ENCODE data around the gene VPS25.

The VPS25 gene

DNA sequence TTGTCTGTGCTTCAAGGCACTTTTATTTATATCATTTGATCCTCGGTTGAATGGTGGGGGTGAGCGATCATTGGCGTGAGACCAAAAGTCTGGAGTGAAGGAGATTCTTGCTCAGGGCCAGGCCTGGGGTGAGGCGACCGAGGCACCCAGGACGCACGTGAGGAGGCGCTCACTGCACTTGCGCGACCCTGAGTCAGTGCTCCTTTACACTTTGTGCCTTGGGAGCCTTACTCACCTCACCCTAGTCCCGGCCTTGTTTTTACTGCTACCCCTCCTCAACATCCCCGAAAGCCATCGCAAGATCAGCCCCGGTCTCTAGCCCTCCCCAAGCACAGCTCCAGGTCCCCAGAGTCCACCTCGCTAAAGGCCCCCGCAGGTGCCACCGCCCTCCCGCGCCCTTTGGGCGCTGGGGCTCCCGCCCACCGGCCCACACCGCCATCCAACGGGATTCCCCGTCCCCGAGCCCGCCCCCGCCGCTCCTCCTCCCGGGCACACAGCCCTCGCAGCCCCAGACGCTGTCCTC, 28.9 kb upstream of the VPS25 start:
- peak overlapping the region; percentile 86 for H3K4me3 ChIP-seq (ENCODE audit: low read depth, low read length)
- no peak for DNase-seq (ENCODE audit: low read depth, low spot score)
- CTCF ChIA-PET, result interaction anchor here (0.8 to 1.7 kb wide), 6 partner anchors 9 to 166 kb away, joined by 3 to 6 read pairs (median 4); partner anchors contain the start of gene BECN1
- POLR2A ChIA-PET, result no interaction called here
- no peak for TF ChIP-seq CTCF (IDR thresholded peaks at IDR 0.05; ENCODE audit: insufficient read depth, low read length, missing control alignments)

GRCh38 chr17:42744806-42745617, 28.2 kb upstream of the VPS25 start, which contains the start of gene EZH1:
Gene EZH1 (minus strand): TSS chr17:42745040. CDS start chr17:42728941, 16,099 bp downstream.
- peak; percentile 17 for DNase-seq (ENCODE audit: low read depth, low spot score)
- CTCF ChIA-PET, result interaction anchor here (1.6 kb wide), 1 partner anchor 10 kb away, joined by 4 read pairs; no protein-coding TSS in a partner anchor
- POLR2A ChIA-PET, result no interaction called here
- TF ChIP-seq CTCF (IDR thresholded peaks at IDR 0.05; ENCODE audit: insufficient read depth, low read length, missing control alignments), result no peak
- peak within 1 kb of the TSS; percentile 86 for H3K4me3 ChIP-seq (ENCODE audit: low read depth, low read length)

- no peak for TF ChIP-seq CTCF (IDR thresholded peaks at IDR 0.05; ENCODE audit: insufficient read depth, low read length, missing control alignments)
- no peak overlapping the region for H3K4me3 ChIP-seq (ENCODE audit: low read depth, low read length)
- POLR2A ChIA-PET, result no interaction called here
- CTCF ChIA-PET, result interaction anchor here (1.3 to 4.6 kb wide), 2 partner anchors 14 to 18 kb away, joined by 3 to 35 read pairs; no protein-coding TSS in a partner anchor
- DNase-seq (ENCODE audit: low read depth, low spot score), result no peak
These were observed 24.9 kb upstream of the VPS25 start for GRCh38 chr17:42748202-42748907.

GRCh38 chr17:42748908-42749798, 24.1 kb upstream of the VPS25 start:
- ChIA-PET CTCF (interaction anchor here (1.2 to 4.6 kb wide), 3 partner anchors 11 to 17 kb away, joined by 3 to 35 read pairs (median 5); no protein-coding TSS in a partner anchor), POLR2A (no interaction called here)
- DNase-seq (ENCODE audit: low read depth, low spot score), result no peak
- no peak overlapping the region for H3K4me3 ChIP-seq (ENCODE audit: low read depth, low read length)
- TF ChIP-seq CTCF (IDR thresholded peaks at IDR 0.05; ENCODE audit: insufficient read depth, low read length, missing control alignments), result no peak

DNA sequence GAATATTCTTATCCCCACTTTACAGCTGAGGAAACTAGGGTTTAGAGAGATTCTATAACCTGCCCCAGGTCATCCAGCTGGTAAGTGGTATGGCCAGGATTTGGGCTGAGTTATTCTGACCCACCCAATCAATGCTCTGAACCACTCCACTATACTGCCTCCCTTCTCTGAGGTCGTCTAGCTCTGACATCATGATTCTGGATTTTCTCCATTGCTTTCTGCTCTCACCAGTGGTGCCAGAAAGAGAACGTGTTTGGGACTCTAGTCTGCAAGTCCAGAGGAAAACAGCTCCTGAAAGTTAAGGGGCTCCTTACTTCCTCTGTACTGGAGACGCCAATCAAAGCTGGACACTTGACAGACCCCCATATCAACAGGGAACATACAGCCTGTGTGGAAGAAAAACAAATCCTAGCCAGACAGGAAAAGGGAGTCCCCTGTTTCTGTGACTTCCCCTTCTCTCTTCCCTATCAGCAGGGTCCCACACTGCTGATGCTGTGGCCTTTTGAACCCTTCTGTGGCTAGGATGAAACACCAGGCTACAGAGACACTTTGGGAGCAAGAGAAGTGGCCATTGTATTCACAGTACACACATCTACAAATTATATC, 22.4 kb upstream of the VPS25 start:
- ChIA-PET POLR2A (no interaction called here), CTCF (interaction anchor here (1.0 to 4.6 kb wide), 2 partner anchors 11 to 12 kb away, joined by 3 to 35 read pairs; no protein-coding TSS in a partner anchor)
- no peak for TF ChIP-seq CTCF (IDR thresholded peaks at IDR 0.05; ENCODE audit: insufficient read depth, low read length, missing control alignments)
- no peak for DNase-seq (ENCODE audit: low read depth, low spot score)
- no peak overlapping the region for H3K4me3 ChIP-seq (ENCODE audit: low read depth, low read length)

Data from AG04449 (cell line).